Calu3 (cell line): ENCODE data around the gene ITGAV. TPM values are rescaled to one million over a fixed set of nuclear protein-coding genes. Genes with fewer than 3 reads are reported as not detected.

ENCODE experiments used
- BruUV-seq: library from RNA; stranded (reverse); fragments of 400-500 nt; replicated peaks from 2 replicates; lab custom pipeline; 2021; lab: Mats Ljungman, UMichigan
- CTCF ChIA-PET: fragments of 300-600 bp; sonication (Branson Sonifier 250); formaldehyde crosslinking; loops from one replicate; lab custom pipeline; 2022; ENCODE audit warnings: antibody characterized with exemption; lab: Charles Lee
- DNase-seq: peaks from one replicate; pipeline ENCODE4 v3.0.0; 2022
- H3K27ac Mint-ChIP-seq: one replicate; pipeline ENCODE4 v1.8.0; 2022; ENCODE audit warnings: mixed read lengths; ENCODE audit not compliant: unreplicated experiment
- H3K27me3 Mint-ChIP-seq: one replicate; pipeline ENCODE4 v1.8.0; 2022; ENCODE audit warnings: mixed read lengths; ENCODE audit not compliant: unreplicated experiment
- H3K36me3 Mint-ChIP-seq: one replicate; pipeline ENCODE4 v1.8.0; 2022; ENCODE audit warnings: mild to moderate bottlenecking, moderate library complexity, mixed read lengths; ENCODE audit not compliant: insufficient read depth, unreplicated experiment
- H3K4me1 Mint-ChIP-seq: one replicate; pipeline ENCODE4 v1.8.0; 2022; ENCODE audit warnings: mild to moderate bottlenecking, low read depth, mixed read lengths; ENCODE audit not compliant: unreplicated experiment
- H3K4me3 Mint-ChIP-seq: one replicate; pipeline ENCODE4 v1.8.0; 2022; ENCODE audit warnings: mild to moderate bottlenecking, low read depth, moderate library complexity, mixed read lengths; ENCODE audit not compliant: unreplicated experiment
- H3K9me3 Mint-ChIP-seq: one replicate; pipeline ENCODE4 v1.8.0; 2022; ENCODE audit warnings: low read depth, mixed read lengths; ENCODE audit not compliant: unreplicated experiment
- intact Hi-C: fragments of 100-400 bp; cut with micrococcal nuclease; formaldehyde crosslinking; loops from one replicate; pipeline ENCODE4 v1.10.0; 2022; ENCODE audit not compliant: unreplicated experiment
- total RNA-seq: library from RNA; stranded (reverse); gene quantifications from 2 replicates; pipeline ENCODE4 v1.2.3, GENCODE V29; 2022
- TF ChIP-seq, protein P1 (sequence below): fragments of 200-600 bp; IDR thresholded peaks from one replicate; pipeline ENCODE4 v1.8.0; 2022; ENCODE audit warnings: antibody characterized with exemption; ENCODE audit not compliant: unreplicated experiment

The ITGAV gene
- total RNA-seq, 1 experiment from 2014 or later = 146 TPM

DNA sequence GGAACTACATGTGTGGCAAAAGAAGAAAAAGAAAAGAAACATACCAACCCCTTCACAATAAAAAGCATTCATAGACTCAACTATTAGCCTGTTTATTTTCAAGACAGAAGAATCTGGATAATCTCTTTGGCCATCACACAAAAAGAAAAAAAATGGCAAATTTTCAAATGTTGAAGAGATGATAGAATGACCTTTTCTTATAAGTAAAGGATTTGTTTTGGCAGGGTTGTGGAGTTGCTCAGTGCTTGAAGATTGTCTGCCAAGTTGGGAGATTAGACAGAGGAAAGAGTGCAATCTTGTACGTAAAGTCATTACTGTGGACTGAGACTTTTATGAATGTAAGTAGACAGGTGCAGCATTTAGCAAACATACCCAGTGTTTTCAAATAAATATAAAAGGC is 85.5 kb downstream of the ITGAV start:
- peaks cover 37% of the 10 kb centered on the region for H3K36me3 Mint-ChIP-seq
- H3K4me3 Mint-ChIP-seq = no peak overlapping the region
- DNase-seq = no peak
- H3K4me1 Mint-ChIP-seq = no peaks in the 10 kb centered on the region
- H3K9me3 Mint-ChIP-seq = peaks cover 6% of the 10 kb centered on the region
- intact Hi-C loops = no loop called here
- H3K27me3 Mint-ChIP-seq = no peaks in the 10 kb centered on the region
- TF ChIP-seq, protein P1, sequence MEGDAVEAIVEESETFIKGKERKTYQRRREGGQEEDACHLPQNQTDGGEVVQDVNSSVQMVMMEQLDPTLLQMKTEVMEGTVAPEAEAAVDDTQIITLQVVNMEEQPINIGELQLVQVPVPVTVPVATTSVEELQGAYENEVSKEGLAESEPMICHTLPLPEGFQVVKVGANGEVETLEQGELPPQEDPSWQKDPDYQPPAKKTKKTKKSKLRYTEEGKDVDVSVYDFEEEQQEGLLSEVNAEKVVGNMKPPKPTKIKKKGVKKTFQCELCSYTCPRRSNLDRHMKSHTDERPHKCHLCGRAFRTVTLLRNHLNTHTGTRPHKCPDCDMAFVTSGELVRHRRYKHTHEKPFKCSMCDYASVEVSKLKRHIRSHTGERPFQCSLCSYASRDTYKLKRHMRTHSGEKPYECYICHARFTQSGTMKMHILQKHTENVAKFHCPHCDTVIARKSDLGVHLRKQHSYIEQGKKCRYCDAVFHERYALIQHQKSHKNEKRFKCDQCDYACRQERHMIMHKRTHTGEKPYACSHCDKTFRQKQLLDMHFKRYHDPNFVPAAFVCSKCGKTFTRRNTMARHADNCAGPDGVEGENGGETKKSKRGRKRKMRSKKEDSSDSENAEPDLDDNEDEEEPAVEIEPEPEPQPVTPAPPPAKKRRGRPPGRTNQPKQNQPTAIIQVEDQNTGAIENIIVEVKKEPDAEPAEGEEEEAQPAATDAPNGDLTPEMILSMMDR = no peak
- CTCF ChIA-PET = no interaction called here
- H3K27ac Mint-ChIP-seq = no peak overlapping the region
- BruUV-seq = no TSS peak

DNA sequence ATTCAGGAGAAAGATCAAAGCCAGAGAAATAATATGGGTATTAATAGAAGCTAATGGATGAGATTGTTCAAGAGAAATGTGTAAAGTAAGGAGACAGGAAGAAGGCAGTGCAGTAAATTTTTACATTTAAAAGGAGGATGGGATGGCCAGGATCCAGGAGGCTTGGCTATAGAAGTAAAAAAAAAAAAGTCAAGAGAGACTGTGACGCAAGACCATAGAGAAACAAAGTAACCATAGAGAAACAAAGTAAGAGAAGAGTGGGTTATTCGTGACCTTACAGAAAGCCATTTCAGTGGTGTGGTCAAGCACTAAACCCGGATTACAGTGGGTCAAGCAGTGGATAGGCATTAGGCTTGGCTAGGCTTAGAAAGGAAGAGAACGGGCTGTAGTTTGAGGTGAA is 93.5 kb downstream of the ITGAV start:
- no peak overlapping the region for H3K27ac Mint-ChIP-seq
- no TSS peak for BruUV-seq

DNA sequence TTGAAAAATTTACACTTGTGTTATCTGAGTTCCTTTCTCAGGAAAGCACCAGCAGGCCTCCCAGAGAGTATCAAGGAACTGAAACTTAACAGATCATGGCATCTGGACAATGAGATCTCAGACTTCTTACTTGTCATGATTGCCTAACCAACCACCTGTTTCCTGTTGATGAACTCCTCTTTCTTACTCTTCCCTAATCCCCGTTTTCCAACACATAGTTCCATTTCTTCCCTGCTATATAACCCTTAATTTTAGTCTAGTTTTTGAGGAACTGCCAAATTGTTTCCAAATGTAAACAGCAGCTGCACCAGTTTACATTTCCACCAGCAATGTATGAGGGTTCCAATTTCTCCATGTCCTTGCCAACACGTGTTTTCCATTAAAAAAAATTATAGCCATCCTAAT is 98.0 kb downstream of the ITGAV start:
- TF ChIP-seq, protein P1 = no peak
- intact Hi-C loops = no loop called here
- peaks cover 6% of the 10 kb centered on the region for H3K9me3 Mint-ChIP-seq
- no peak for DNase-seq
- H3K4me3 Mint-ChIP-seq = no peak overlapping the region
- H3K27me3 Mint-ChIP-seq = no peaks in the 10 kb centered on the region
- CTCF ChIA-PET = no interaction called here
- H3K36me3 Mint-ChIP-seq = no peaks in the 10 kb centered on the region
- H3K4me1 Mint-ChIP-seq = peaks cover 14% of the 10 kb centered on the region
- no TSS peak for BruUV-seq
- H3K27ac Mint-ChIP-seq = no peak overlapping the region

More for the DNA sequence above, 93.5 kb downstream of the ITGAV start:
- Mint-ChIP-seq H3K36me3 (peaks cover 5% of the 10 kb centered on the region), H3K4me3 (no peak overlapping the region), H3K27me3 (no peaks in the 10 kb centered on the region), H3K4me1 (no peaks in the 10 kb centered on the region), H3K9me3 (peaks cover 6% of the 10 kb centered on the region)
- DNase-seq = no peak
- intact Hi-C loops = no loop called here
- CTCF ChIA-PET = no interaction called here
- TF ChIP-seq, protein P1 = no peak

DNA sequence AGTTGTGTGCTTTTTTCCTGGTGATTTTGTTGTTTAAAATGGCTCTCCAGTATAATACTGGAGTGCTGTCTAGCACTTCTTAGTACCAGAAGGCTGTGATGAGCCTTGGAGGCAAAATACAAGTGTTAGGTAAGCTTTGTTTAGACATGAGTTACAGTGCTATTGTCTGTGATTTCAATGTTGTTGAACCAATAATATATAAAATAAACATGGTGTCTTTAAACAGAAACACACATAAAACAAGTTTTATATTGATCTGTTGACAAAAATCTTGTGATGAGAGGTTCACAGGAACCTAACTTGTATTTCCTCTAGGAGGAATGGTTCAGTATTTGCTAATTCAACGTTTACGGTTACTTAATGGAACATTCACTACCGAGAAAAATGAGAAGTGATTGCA is 99.0 kb downstream of the ITGAV start:
- Mint-ChIP-seq H3K4me1 (peaks cover 22% of the 10 kb centered on the region), H3K4me3 (no peak overlapping the region), H3K36me3 (peaks cover 2% of the 10 kb centered on the region), H3K27ac (no peak overlapping the region), H3K27me3 (no peaks in the 10 kb centered on the region), H3K9me3 (peaks cover 6% of the 10 kb centered on the region)
- CTCF ChIA-PET = no interaction called here
- TF ChIP-seq, protein P1 = no peak
- no TSS peak for BruUV-seq
- intact Hi-C loops = no loop called here
- no peak for DNase-seq
